Stimulated activated CD8-positive, alpha-beta memory T cell treated with anti-CD3 and anti-CD28 coated beads, Interleukin-2, amount 100 ng/mL, for 48 hours (primary cell): ENCODE results near the gene CTSH.
A peak's percentile ranks its signal among the peaks of the same experiment; 100 is the strongest.
"Not testable (repeated sequence)": the region's sequence is repeated elsewhere in the genome, so short reads cannot be mapped to it uniquely, and the experiment has no call there.

ENCODE experiments used
- DNase-seq, 2 donors: peaks; one replicate each; pipeline ENCODE4 v3.0.0-alpha.2; 2020; ENCODE audit warnings: low read depth in 2 of 2

The CTSH gene

DNA sequence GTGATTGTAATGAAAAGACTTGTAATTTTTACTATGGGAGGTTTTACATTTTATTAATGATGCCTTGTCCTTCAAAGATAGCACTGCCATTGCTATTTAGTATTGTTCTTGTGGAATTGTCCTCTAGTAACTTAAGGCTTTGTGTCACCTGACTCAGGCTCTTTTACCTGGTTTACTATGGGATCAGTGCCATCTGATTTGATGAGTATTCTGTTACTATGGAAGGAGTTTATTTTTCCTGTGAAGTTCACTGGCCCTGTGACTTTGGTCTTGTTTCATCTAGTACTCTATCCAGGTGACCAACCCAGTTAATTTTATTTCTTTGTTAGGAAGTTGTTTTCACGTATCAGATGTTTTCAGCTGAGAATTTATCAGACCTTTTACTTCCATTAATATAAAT is 63.2 kb downstream of the CTSH start:
- DNase-seq: no peak

DNA sequence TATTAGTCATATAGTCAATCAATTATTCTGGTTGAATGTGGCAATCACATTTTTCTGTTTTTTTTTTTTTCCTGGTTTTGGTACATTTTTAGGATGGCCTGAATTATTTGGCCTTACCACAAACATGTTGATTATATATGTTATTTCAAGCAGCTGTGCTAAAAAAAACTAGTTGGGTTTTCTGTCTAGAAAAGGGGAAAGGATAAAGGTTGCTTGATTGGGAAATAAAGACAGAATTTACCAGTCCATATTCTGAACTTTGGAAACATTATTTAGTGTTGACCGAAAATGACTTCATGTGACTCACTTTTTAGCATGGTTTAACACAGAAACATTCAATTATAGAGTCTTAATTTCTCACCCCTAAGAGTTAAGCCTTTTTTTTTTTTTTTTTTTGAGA is 64.0 kb downstream of the CTSH start:
- no peak for DNase-seq

DNA sequence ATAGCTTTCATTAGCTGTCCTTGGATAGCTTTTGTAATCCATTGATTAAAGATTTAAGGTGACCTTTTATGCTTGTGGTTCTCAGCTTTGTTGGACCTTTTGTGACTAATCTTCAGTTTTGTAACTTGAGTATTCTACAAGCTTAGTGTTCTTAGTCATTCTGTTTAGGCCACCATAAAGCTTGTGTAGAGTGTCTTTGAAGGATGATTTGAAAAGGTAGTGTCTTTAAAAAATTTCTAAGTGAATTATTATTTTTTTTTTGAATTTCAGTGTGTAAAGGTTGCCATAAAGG is 64.7 kb downstream of the CTSH start:
- DNase-seq: no peak

DNA sequence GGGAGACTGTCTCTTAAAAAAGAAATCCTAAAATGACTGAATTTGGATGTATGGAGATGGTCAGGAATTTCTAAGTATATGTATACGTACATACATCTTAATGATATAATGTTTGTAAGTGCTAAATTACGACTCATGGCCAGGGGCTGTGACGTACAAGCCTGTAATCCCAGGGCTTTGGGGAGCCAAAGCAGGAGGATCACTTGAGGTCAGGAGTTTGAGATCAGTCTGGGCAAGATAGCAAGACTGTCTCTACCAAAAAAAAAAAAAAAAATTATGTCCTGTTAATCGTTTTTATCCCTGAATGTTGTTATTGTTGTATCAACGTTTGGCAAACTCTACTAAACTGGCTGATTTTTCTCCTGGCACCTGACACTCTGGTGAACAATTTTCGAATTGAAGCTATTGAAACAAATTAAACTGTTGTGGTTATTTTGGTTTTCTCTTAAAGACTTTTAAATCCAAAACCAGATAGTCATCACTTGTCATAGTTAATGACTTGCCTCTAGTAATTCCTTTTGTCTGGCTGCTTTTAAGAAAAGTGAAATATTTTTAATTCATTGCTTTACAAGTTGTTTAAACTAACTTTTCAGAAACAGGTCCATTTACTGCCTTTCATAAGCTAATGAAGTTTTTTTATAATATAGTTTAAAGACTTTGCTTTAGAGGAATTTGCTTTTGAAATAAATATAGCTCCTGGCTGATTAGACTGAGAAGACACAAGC is 65.2 kb downstream of the CTSH start:
- DNase-seq: no peak

DNA sequence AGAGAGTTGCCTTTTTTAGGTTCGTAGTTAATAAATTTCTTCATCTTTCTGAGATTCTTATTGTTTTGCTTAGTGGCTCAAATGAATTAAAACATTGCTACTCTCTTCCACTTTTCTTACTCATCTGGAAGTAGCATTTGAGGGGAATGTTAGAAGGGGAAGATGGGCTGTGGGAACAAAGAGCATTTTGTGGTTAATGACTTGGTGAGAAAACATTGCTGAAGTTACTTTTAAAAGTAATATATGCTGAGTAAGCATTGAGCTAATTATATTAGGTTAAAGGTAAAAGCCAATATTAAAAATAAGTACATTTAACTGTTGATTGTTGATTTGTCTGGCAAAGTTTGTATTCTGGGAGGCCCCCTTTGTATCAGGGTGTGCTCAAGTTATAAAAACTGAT is 66.5 kb downstream of the CTSH start:
- no peak for DNase-seq

DNA sequence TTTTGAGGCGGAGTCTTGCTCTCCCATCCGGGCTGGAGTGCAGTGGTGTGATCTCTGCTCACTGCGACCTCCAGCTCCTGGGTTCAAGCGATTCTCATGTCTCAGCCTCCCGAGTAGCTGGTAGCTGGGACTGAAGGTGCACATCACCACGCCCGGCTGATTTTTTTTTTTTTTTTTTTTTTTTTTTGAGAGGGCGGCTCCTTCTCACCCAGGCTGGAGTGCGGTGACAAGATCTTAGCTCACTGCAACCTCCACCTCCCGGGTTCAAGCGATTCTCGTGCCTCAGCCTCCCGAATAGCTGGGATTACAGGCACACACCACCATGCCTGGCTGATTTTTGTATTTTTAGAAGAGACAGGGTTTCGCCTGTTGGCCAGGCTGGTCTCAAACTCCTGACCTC is 67.9 kb downstream of the CTSH start:
- not testable (repeated sequence) for DNase-seq

DNA sequence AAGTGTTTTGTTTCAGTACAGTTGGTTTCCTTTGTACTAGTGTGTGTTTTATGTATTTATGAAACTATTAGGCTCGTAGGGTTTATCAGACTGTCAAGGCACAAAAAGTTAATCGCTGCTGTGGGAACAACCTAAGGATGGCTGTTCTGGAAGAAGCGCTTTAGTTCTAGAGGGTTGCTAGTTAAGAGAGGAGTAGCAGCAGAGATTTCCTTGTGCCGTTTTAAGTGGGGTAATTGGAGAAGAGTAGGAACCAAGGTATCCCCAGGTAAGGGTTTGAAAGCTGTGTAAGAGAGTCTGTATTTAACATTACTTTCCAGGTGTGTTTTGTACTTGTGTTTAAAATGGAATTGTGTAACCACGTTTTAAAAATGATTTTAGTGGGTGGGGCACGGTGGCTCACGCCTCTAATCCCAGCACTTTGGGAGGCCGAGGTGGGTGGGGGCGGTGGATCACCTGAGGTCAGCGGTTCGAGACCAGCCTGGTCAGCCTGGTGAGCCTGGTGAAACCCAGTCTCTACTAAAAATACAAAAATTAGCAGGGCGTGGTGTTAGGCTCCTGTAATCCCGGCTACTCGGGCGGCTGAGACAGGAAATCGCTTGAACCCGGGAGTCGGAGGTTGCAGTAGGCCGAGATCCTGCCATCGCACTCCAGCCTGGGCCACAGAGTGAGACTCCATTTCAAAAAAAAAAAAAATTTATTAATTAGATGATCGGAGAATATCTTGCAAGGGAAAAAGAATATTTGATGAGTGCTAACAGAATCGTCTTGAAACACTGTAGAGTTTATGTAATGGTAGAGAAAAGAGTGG is 69.5 kb downstream of the CTSH start:
- no peak for DNase-seq

DNA sequence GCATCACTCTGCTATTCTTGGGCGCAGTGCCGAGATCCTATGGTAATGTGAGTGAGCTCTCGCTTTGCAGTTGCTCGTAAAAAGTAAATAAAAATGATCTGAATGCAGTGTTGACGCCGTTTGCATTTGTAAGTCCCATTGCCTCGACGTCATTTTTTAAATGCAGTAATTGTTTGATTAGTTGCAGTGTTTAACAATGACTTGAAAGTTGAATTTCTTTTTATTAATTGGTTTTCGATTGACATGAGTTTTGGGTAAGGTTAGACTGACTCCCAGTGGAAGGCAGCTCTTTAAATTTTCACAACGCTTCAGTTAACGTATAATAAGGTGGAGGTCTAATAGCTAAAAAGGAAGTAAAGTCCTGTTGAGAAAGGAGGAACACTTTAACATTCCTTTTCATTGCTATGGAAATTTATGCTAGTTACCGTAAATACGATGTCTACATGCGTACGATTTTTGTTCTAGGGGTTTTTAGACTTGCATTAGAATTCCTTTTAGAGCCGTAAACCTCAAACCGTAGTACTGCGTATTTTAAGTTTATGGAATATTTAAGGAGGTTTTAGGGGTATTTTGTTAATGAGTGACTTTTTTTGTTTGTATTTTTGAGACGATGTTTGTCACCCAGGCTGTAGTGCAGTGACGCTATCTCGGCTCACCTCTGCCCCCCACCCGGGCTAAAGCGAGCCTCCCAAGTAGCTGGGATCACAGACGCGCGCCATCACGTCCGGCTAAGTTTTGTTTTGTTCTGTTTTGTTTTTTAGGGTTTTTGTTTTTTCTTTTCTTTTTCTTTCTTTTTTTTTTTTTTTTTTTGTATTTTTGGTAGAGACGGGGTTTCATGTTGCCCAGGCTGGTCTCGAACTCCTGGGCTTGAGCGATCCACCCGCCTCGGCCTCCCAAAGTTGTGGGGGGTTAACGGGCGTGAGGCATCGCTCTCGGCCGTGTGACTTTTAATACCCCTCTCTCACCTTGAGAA is 70.8 kb downstream of the CTSH start:
- peak in 1 of 2 donors; percentile 12 for DNase-seq

DNA sequence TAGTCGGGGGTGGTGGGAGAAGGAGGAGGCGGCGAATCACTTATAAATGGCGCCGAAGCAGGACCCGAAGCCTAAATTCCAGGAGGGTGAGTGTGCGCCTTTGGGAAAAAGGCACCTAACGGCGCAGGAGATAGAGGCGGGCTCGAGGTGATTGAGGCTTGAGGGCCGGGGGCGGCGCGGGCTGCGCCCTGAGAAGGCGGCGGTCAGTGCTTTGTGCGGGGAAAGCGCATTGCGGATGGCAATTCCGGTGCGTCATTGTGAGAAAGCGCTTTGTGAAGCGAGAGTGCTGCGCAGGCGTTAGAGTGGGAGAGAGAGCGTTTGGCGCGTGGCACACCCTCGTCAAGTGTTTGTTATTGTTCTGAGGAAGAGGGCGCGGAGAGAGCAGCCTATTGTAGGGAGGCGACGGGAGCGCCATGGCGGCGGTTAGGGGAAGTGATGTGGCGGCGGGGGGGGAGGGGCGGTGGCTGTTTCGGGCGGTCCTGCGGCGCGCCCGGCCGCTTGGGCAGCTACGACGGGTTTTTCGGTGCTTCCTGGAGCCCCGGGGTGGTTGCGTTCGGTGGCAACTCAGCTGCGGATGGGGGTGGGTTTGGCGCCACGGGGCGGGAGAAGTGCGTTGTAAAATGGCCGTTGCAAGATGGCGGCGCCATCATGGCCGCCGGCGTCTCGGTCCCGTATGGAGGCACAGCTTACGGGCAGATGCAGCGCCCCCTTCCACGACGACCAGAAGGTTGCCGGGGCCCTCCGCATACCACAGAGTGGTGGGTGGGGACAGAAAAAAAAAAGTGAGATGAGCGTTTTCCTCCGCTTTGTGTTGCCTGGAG is 71.7 kb downstream of the CTSH start:
- DNase-seq: peak; percentile 82 to 86

DNA sequence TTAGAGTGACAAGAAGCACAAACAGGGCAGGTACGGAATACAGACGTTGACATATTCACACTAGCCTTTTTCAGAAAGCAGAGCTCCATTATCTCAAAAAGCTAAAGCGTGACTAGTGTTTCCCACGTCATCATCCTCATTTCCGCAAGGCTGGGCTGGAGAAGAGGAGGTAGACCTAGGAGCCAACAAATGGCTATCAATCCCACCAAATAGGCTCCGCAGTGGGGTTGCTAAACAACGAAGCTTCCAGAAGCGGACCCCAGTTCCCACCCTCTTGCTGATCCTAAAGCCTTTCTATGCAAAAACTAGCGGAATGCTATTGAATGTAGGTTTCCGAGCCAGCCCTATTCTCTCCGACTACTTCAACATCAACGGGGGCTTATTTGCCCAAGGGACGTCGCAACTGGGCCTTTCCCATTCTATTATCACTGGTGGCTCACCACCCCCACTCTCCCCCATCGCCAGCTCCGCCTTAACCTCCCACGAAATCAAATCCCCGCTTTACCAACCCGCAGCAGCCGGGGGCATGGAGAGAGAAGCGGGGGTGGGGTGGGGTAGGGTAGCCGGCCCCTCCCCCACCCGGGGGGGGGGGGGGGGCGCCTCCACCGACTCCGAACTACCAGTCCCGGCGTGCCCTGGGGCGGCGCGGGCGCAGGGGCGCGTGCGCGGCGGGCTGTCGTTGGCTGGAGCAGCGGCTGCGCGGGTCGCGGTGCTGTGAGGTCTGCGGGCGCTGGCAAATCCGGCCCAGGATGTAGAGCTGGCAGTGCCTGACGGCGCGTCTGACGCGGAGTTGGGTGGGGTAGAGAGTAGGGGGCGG is 72.5 kb downstream of the CTSH start, which contains the start of gene MORF4L1:
Gene MORF4L1, plus strand, starts transcription at position 736 of the 817 bp plus-strand sequence. CDS start 128 bp downstream, outside the sequence.
- peak; percentile 92 to 93 for DNase-seq

DNA sequence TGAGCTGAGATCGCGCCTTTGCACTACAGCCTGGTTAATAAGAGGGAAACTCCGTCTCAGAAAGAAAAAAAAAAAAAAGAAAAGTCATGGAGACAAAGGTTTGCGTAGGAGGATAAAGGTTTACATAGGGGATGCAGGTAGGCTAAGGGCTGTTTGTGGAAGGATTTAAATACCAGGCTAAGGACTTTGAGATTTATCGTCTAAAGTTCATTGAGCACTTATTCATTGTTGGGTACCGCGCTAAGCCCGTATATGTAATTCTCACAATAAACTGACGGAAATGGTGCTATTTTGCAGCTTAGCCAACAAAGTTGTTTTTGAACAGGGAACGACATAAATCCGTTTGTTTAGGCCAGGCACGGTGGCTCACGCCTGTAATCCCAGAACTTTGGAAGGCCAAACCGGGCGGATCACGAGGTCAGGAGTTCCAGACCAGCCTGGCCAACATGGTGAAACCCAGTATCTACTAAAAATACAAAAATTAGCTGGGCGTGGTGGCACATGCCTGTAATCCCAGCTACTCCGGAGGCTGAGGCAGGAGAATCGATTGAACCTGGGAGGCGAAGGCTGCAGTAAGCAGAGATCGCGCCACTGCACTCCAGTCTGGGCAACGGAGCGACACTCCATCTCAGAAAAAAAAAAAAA is 73.2 kb downstream of the CTSH start:
- not testable (repeated sequence) for DNase-seq
